ENCODE results near the gene PRSS27.

GRCh38 chr16:2743007-2743810, 23.2 kb upstream of the PRSS27 start:
- TF ChIP-seq CTCF (IDR thresholded peaks at IDR 0.05) (no peak), POLR2A (IDR thresholded peaks at IDR 0.05) (no peak)

Measured in lower leg skin (tissue), 3 donors.